HEK293T (cell line): ENCODE results near the gene SMARCC1.

Source experiments
- CTCF ChIA-PET: fragments of 350-600 bp; formaldehyde crosslinking; extraction: SDS; loops from one replicate; lab custom pipeline; 2021; ENCODE audit warnings: antibody characterized with exemption, inconsistent platforms; lab: Yijun Ruan, JAX
- POLR2A ChIA-PET: fragments of 350-600 bp; formaldehyde crosslinking; extraction: SDS; loops from one replicate; lab custom pipeline; 2020; ENCODE audit warnings: antibody characterized with exemption, inconsistent platforms; lab: Yijun Ruan, JAX
- DNase-seq: peaks from one replicate; pipeline ENCODE4 v3.0.0; 2012; ENCODE audit warnings: mixed read lengths; ENCODE audit errors: extremely low spot score
- ARNT ChIP-seq: fragments of 450-650 bp; IDR thresholded peaks from 2 replicates; pipeline ENCODE4 v1.6.1; 2017; ENCODE audit warnings: mild to moderate bottlenecking
- BHLHE40 ChIP-seq: fragments of 450-650 bp; IDR thresholded peaks from 2 replicates; pipeline ENCODE4 v1.6.1; 2016; ENCODE audit warnings: mild to moderate bottlenecking, moderate library complexity, borderline replicate concordance
- CTBP1 ChIP-seq: fragments of 450-650 bp; IDR thresholded peaks from 2 replicates; pipeline ENCODE4 v1.6.1; 2016; ENCODE audit warnings: borderline replicate concordance
- ELF4 ChIP-seq: fragments of 450-650 bp; IDR thresholded peaks from 2 replicates; pipeline ENCODE4 v1.6.1; 2017; ENCODE audit warnings: antibody characterized with exemption
- FOXA1 ChIP-seq: fragments of 450-650 bp; IDR thresholded peaks from 2 replicates; pipeline ENCODE4 v1.6.1; 2016; ENCODE audit warnings: mild to moderate bottlenecking
- FOXK2 ChIP-seq: fragments of 450-650 bp; IDR thresholded peaks from 2 replicates; pipeline ENCODE4 v1.6.1; 2016; ENCODE audit warnings: mild to moderate bottlenecking
- FOXM1 ChIP-seq: fragments of 450-650 bp; IDR thresholded peaks from 2 replicates; pipeline ENCODE4 v1.6.1; 2017; ENCODE audit warnings: mild to moderate bottlenecking, borderline replicate concordance
- HDGF ChIP-seq: fragments of 450-650 bp; IDR thresholded peaks from 2 replicates; pipeline ENCODE4 v1.6.1; 2017; ENCODE audit warnings: antibody characterized with exemption, borderline replicate concordance
- L3MBTL2 ChIP-seq: fragments of 450-650 bp; conservative IDR thresholded peaks from 2 replicates; pipeline ENCODE4 v1.6.1; 2016; ENCODE audit warnings: mild to moderate bottlenecking
- LEF1 ChIP-seq: fragments of 450-650 bp; IDR thresholded peaks from 2 replicates; pipeline ENCODE4 v1.6.1; 2017; ENCODE audit warnings: mild to moderate bottlenecking, borderline replicate concordance
- NFRKB ChIP-seq: fragments of 450-650 bp; IDR thresholded peaks from 2 replicates; pipeline ENCODE4 v1.6.1; 2016; ENCODE audit warnings: mild to moderate bottlenecking, moderate library complexity
- PKNOX1 ChIP-seq: fragments of 450-650 bp; IDR thresholded peaks from 2 replicates; pipeline ENCODE4 v1.6.1; 2016
- SP1 ChIP-seq: fragments of 450-650 bp; IDR thresholded peaks from 2 replicates; pipeline ENCODE4 v1.6.1; 2017
- SUZ12 ChIP-seq: fragments of 450-650 bp; IDR thresholded peaks from 2 replicates; pipeline ENCODE4 v1.6.1; 2016; ENCODE audit warnings: mild to moderate bottlenecking
- TARDBP ChIP-seq: fragments of 450-650 bp; IDR thresholded peaks from 2 replicates; pipeline ENCODE4 v1.6.1; 2016
- ZNF384 ChIP-seq: fragments of 450-650 bp; IDR thresholded peaks from 2 replicates; pipeline ENCODE4 v1.6.1; 2016

The SMARCC1 gene

GRCh38 chr3:47643092-47643491 is 138.6 kb downstream of the SMARCC1 start:
- ChIA-PET POLR2A (no interaction called here), CTCF (no interaction called here)
- TF ChIP-seq SUZ12 (no peak), SP1 (no peak), PKNOX1 (no peak), FOXK2 (no peak), FOXA1 (no peak), TARDBP (no peak), ARNT (no peak), CTBP1 (no peak), NFRKB (no peak), HDGF (no peak), ZNF384 (no peak), LEF1 (no peak), FOXM1 (no peak), ELF4 (no peak), BHLHE40 (no peak), L3MBTL2 (no peak)
- DNase-seq: no peak

- POLR2A ChIA-PET: no interaction called here
Measured at GRCh38 chr3:47641739-47642138, 140.0 kb downstream of the SMARCC1 start.

GRCh38 chr3:47636921-47637320 is 144.8 kb downstream of the SMARCC1 start:
- no peak for DNase-seq
- no peak for TF ChIP-seq FOXM1
- TF ChIP-seq BHLHE40: no peak
- no peak for TF ChIP-seq SUZ12
- no peak for TF ChIP-seq ELF4
- no peak for TF ChIP-seq FOXK2
- TF ChIP-seq PKNOX1: no peak
- no peak for TF ChIP-seq FOXA1
- no peak for TF ChIP-seq HDGF
- no peak for TF ChIP-seq ARNT
- TF ChIP-seq L3MBTL2: no peak
- TF ChIP-seq SP1: no peak
- TF ChIP-seq LEF1: no peak
- TF ChIP-seq NFRKB: no peak
- no peak for TF ChIP-seq CTBP1
- TF ChIP-seq TARDBP: no peak
- ChIA-PET POLR2A (no interaction called here), CTCF (no interaction called here)

More at GRCh38 chr3:47641739-47642138, 140.0 kb downstream of the SMARCC1 start:
- CTCF ChIA-PET: interaction anchor here (0.6 to 1.0 kb wide), 2 partner anchors 10 to 17 kb away, joined by 3 to 4 read pairs; no protein-coding TSS in a partner anchor
- no peak for DNase-seq
- TF ChIP-seq LEF1 (no peak), FOXM1 (no peak), ZNF384 (no peak), FOXA1 (no peak), L3MBTL2 (no peak), BHLHE40 (no peak), CTBP1 (no peak), NFRKB (no peak), ELF4 (no peak), HDGF (no peak), TARDBP (no peak), SUZ12 (no peak), ARNT (no peak), PKNOX1 (no peak), SP1 (no peak), FOXK2 (no peak)

- POLR2A ChIA-PET: no interaction called here
- no peak for DNase-seq
- TF ChIP-seq HDGF (no peak), FOXK2 (no peak), NFRKB (no peak), CTBP1 (no peak), PKNOX1 (no peak), LEF1 (no peak), FOXA1 (no peak), SP1 (no peak), ELF4 (no peak), BHLHE40 (no peak)
- CTCF ChIA-PET: no interaction called here
Measured at GRCh38 chr3:47636225-47636624, 145.5 kb downstream of the SMARCC1 start.

- TF ChIP-seq ZNF384: no peak
- TF ChIP-seq NFRKB: no peak
- TF ChIP-seq FOXA1: no peak
- TF ChIP-seq L3MBTL2: no peak
- no peak for TF ChIP-seq FOXK2
- TF ChIP-seq TARDBP: no peak
- TF ChIP-seq FOXM1: no peak
- TF ChIP-seq LEF1: no peak
- TF ChIP-seq BHLHE40: no peak
- no peak for TF ChIP-seq SUZ12
- TF ChIP-seq PKNOX1: no peak
- no peak for TF ChIP-seq CTBP1
- TF ChIP-seq SP1: no peak
- no peak for TF ChIP-seq HDGF
- ChIA-PET CTCF (no interaction called here), POLR2A (no interaction called here)
- DNase-seq: no peak
Measured at GRCh38 chr3:47635536-47635935, 146.2 kb downstream of the SMARCC1 start.
